GM19463 (cell line): ENCODE data around the gene FHIT.

Experiments used
- ATAC-seq: cut with Tn5 transposase; IDR thresholded peaks from one replicate; pipeline ENCODE4 v1.9.1; 2021; ENCODE audit warnings: mild to moderate bottlenecking, moderate library complexity; ENCODE audit not compliant: unreplicated experiment

Gene FHIT

GRCh38 chr3:60434950-60435349 is 816.3 kb downstream of the FHIT start:
- ATAC-seq = no peak

- no peak for ATAC-seq
These were observed 816.9 kb downstream of the FHIT start for GRCh38 chr3:60434323-60434722.

- no peak for ATAC-seq
These were observed 819.7 kb downstream of the FHIT start for GRCh38 chr3:60431599-60431958.

DNA sequence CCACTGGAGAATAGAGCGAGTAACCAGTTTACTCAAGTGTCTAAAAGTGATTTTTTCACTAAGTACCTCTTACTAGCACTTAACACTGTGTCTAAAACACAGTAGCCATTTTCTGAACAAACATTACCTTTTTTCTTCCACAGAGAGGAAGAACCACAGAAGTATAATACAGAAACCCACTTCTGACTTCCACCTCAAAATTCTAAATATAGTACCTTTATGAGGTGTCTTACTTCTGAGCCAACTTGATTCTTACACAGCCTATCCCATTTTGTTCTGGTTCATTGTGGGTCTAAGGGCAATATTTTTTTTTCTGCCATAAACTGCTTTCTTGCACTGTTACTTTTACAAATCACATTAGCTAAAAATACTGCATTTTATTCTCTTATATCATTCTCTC is 821.0 kb downstream of the FHIT start:
- no peak for ATAC-seq

GRCh38 chr3:60427109-60427508 is 824.1 kb downstream of the FHIT start:
- ATAC-seq = no peak

DNA sequence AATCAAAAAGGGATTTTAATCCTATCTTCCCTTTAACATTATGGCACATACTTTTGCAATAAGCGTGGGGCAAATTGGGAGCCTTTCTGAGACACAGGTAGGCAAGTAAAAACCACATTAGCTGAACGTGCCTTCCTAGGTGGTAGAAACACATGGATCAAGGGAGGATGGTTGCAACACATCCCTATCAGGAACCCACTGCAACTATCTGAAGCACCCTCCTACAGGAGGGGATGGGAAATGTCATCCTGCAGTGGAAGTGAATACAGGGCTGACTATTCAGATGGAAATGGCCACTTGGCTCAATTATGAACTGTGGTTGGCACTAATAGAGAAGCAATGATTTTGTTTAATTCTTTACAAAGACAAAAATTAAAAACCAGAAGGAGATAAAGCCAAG is 826.3 kb downstream of the FHIT start:
- ATAC-seq = no peak

DNA sequence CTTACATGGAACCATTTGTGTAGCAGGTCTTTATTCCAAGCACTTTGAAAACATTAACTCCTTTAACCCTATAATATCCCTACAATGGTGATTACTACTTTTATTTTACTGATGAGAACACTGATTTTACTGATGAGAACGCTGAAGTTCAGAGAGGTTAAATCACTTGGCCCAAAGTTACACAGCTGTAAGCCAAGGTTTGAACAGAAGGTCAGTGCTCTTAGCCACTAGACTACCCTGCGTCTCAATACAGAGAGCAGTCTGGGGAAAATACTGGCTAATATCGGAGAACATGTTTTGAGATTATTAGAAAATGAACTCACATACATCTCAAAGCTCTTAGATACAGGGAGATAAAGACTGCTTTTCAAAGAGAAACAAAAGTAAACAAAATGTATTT is 827.2 kb downstream of the FHIT start:
- no peak for ATAC-seq

GRCh38 chr3:60423556-60423955 is 827.7 kb downstream of the FHIT start:
- ATAC-seq = no peak

DNA sequence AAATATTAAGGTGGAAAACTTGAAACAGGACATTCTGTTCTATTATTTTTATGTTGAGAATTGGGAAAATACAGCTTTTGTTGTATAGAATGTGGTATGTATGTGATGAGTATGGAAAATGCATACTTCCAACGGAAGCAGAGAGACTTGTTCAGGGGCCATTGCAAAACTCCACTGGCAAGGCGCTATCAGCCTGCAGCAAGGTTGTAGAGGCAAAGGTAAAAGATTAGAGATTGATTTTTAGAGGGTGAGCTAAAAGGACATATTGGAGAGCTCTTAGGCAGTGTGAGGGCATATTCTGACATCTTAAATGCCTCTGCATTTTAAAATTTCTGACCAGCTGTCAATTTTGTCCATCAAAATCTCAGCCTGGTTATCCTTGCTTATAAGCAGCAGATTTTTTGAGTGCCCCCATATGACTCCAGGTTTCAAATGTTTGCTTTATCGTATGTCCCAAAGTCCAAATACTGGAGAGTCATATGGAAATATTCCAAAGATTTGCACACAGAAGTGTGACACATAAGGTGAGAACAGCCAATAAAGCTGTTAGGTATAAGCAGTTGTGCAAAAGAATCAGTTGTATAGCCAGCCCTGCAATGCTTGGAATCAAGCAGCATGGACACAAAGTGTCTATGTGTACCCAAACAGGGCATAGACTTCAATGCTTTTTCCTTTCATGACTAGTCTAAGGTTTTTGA is 829.4 kb downstream of the FHIT start:
- no peak for ATAC-seq

- no peak for ATAC-seq
These were observed 833.7 kb downstream of the FHIT start for GRCh38 chr3:60417576-60417975.

DNA sequence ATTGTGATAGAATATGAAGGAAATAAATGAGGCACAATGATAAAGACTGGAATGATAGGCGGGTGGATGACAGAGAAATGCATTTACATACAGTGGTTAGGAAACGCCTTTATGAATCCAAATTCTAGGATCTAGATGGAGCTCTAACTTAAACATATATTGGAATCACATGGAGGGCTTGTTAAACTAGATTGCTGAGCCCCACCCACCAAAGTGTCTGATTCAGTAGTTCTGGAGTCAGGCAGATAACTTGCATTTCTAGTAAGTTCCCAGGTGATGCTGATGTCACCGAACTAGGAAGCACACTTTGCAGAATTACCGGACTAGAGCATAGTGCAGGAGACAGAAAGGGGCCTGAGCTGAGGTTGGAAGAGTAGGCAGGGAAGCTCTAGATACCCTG is 837.2 kb downstream of the FHIT start:
- ATAC-seq = no peak

DNA sequence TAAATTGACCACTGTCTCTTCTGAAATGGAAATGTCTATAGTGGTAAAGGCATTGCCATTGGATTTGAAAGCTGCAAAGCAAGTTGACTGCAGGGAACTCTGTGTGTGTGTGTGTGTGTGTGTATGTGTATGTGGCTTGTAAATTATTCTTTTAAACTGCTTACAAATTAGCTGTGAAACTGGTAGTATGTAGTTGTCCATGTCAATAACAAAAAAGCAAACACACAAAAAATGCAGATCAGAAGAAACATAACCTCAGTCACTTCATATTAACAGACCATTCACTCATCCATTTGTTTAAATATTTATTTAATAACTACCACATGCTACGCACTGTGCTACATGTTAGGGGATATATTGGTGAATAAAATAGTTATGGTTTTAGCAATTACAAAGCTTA is 837.7 kb downstream of the FHIT start:
- no peak for ATAC-seq

GRCh38 chr3:60403866-60404265 is 847.4 kb downstream of the FHIT start:
- ATAC-seq = no peak

DNA sequence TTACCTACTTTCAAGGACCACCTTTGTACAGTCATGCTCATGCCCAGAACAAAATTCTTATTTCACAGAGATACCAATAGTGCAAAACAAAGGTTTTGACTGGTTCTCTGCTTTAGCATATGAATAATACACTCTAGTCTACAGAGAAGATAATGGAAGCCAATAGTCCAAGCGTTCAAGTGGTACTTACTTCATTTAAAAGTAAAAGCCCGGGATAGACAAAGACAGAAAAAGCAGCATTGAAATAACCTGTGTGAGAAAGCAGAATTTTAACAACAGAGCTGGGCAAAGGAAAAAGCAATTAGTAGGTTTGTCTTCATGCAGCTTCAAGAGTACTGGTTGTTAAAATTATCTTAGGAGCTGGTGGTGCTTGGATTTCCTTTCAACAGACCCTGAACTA is 848.3 kb downstream of the FHIT start:
- ATAC-seq = no peak

GRCh38 chr3:60399861-60400845 is 851.1 kb downstream of the FHIT start:
- no peak for ATAC-seq

GRCh38 chr3:60399292-60399691 is 852.0 kb downstream of the FHIT start:
- no peak for ATAC-seq

DNA sequence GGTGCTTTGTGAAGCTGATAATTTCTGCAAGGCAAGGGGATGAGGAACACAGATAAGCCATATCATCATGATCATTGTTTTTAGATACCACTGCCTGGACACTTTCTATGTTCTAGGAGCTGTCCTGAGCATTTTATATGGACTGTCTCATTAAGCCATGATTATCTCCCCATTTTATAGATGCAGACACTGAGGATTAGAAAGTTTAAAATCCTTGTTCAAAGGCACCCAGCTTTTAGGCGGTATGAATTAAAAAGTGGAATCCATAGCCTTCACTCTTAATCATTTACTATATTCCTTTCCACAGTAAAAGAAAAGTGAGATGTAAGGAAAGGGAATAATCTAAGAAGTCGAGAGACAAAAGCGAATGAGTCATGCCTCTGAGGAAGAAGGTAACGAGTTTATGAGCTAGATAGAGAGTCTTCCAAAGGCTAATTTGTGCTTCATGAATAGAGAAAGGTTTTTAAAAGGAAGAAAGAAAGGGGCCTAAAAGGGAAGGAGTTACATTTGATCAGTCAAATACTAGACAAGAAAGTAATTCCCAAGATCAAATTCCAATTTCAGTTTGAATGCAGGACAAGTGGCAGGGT is 856.0 kb downstream of the FHIT start:
- no peak for ATAC-seq

DNA sequence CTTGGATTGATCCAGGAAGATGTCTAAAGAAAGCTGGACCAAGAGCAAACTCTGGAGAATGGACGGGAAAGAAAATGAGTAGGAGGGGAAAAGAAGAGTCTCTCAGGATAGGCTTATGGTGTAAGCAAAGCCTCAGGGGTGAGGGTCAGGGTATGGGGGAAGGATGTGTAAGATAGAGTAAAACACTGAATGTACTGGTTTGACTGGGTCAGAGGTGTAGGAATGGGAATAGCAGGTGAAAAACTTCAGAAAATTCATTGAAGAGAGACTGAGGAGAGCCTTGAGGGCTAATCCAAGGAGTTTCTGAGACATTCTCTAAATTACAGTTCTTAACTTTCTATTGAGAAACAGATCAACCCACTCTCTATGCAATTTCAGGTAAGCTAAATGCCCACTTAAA is 857.3 kb downstream of the FHIT start:
- no peak for ATAC-seq

GRCh38 chr3:60392501-60392900 is 858.8 kb downstream of the FHIT start:
- no peak for ATAC-seq

GRCh38 chr3:60391292-60391691 is 860.0 kb downstream of the FHIT start:
- no peak for ATAC-seq

DNA sequence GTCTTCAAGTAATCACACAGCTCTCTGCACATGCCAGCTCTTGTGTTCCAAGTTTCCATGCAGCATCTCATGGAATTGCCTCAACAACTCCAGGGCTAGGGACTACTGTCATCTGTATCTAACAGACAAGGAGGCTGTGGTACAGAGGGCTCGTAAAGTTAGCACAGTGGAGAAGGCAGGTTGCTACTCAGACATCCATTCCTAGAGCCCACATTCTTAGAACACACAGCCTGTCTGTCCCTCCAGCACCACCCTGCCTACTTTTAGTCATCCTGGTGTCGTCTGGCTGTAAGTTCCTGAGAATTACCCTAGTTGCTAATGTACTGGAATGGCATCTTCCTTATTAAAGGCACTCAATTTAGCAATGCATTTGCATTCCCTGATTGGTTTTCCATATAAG is 862.5 kb downstream of the FHIT start:
- ATAC-seq = no peak

- ATAC-seq = no peak
These were observed 864.9 kb downstream of the FHIT start for GRCh38 chr3:60386306-60386705.
